Endodermal cell (in vitro differentiated cells): ENCODE data around the gene LOXL3. TPM values are rescaled to one million over a fixed set of nuclear protein-coding genes. Genes with fewer than 3 reads are reported as not detected.

Experiments
- DNase-seq: peaks from one replicate; pipeline ENCODE4 v3.0.0-alpha.2; 2017
- H3K27ac ChIP-seq: 2 replicates; pipeline ENCODE4 v1.5.1; 2013; ENCODE audit warnings: mild to moderate bottlenecking, low read depth, low read length, moderate library complexity
- H3K27me3 ChIP-seq: 2 replicates; pipeline ENCODE4 v1.6.1; 2013; ENCODE audit warnings: mild to moderate bottlenecking, low read length, moderate library complexity; ENCODE audit not compliant: insufficient read depth, control insufficient read depth, poor library complexity, severe bottlenecking
- H3K36me3 ChIP-seq: 2 replicates; pipeline ENCODE4 v1.7.0; 2013; ENCODE audit warnings: mild to moderate bottlenecking, low read length, moderate library complexity; ENCODE audit not compliant: control insufficient read depth, insufficient read depth
- H3K4me1 ChIP-seq: one replicate; pipeline ENCODE4 v1.7.0; 2013; ENCODE audit warnings: low read length; ENCODE audit not compliant: control insufficient read depth, insufficient read depth
- H3K4me3 ChIP-seq: 2 replicates; pipeline ENCODE4 v1.5.1; 2013; ENCODE audit warnings: mild to moderate bottlenecking, low read length, moderate library complexity
- H3K9ac ChIP-seq: 2 replicates; pipeline ENCODE4 v1.6.1; 2013; ENCODE audit warnings: mild to moderate bottlenecking, low read length, moderate library complexity; ENCODE audit not compliant: poor library complexity, severe bottlenecking; ENCODE audit errors: extremely low read depth
- H3K9me3 ChIP-seq: 2 replicates; pipeline ENCODE4 v1.6.1; 2013; ENCODE audit warnings: mild to moderate bottlenecking, low read length, moderate library complexity; ENCODE audit not compliant: control insufficient read depth
- H3K27ac Mint-ChIP-seq: 2 replicates; pipeline ENCODE4 v1.8.0; 2020; ENCODE audit warnings: mixed read lengths
- H3K27me3 Mint-ChIP-seq: 2 replicates; pipeline ENCODE4 v1.8.0; 2021; ENCODE audit warnings: mild to moderate bottlenecking, mixed read lengths; ENCODE audit not compliant: insufficient read depth
- H3K36me3 Mint-ChIP-seq: 2 replicates; pipeline ENCODE4 v1.8.0; 2020; ENCODE audit warnings: low read depth, mixed read lengths
- H3K4me1 Mint-ChIP-seq: 2 replicates; pipeline ENCODE4 v1.8.0; 2020; ENCODE audit warnings: mixed read lengths
- H3K4me3 Mint-ChIP-seq: 2 replicates; pipeline ENCODE4 v1.8.0; 2020; ENCODE audit warnings: mild to moderate bottlenecking, moderate library complexity, mixed read lengths
- H3K9me3 Mint-ChIP-seq: 2 replicates; pipeline ENCODE4 v1.8.0; 2020; ENCODE audit warnings: mild to moderate bottlenecking, mixed read lengths
- WGBS, 2 experiments: methylation state at CpG; one replicate each; pipeline versions ENCODE4 v1.1.5 to v1.1.7; 2013; ENCODE audit warnings: missing lambda C conversion rate in 2 of 2, mixed read lengths in 1 of 2; ENCODE audit not compliant: insufficient coverage in 1 of 2, insufficient read length in 1 of 2; 5-methylcytosine and 5-hydroxymethylcytosine counted together
- total RNA-seq, 2 donors: library from RNA; stranded (reverse); fragmentation: NEBNext Ultra II Directional in 1 of 2; extraction: Animal tissue kit (Norgen Biotek cat#: 25700) in 1 of 2; gene quantifications; 2 replicates in 1 of 2; 3 replicates in 1 of 2; pipeline ENCODE4 v1.2.1, GENCODE V29; 2021
- TF ChIP-seq, protein P1 (sequence below): fragments of 200-600 bp; sonication (generic); conservative IDR thresholded peaks from 2 replicates; pipeline ENCODE4 v1.5.0; 2021; ENCODE audit warnings: antibody characterized with exemption, mild to moderate bottlenecking

Gene LOXL3
- total RNA-seq, 2 donors from 2014 or later = 5.4 to 7.6 TPM

DNA sequence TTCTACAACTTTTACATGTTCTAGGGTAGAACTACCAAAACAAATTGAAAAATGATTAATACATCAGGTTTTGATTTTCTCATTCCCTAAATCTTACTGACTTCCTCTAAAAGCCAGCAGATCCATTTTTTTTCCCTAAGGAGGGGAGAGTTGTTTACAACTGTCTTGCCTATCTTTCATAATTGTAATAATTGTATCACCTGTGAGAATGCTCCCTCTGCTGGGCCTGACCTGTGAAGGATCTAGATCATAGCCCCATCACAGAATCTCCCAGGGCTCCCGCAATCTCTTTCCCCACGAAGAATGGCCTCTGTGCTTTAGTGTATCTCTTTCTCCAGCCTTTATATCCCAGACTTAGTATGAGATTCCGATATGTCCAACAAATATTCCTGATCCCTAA, 9.1 kb downstream of the LOXL3 start:
- H3K4me3 ChIP-seq = no peak overlapping the region
- Mint-ChIP-seq H3K36me3 (no peaks in the 10 kb centered on the region), H3K27me3 (peaks cover 26% of the 10 kb centered on the region), H3K9me3 (no peaks in the 10 kb centered on the region), H3K27ac (no peak overlapping the region), H3K4me1 (peaks cover 12% of the 10 kb centered on the region), H3K4me3 (no peak overlapping the region)
- H3K9me3 ChIP-seq = no peaks in the 10 kb centered on the region
- H3K9ac ChIP-seq = no peak overlapping the region
- H3K27ac ChIP-seq = no peak overlapping the region
- no peaks in the 10 kb centered on the region for H3K36me3 ChIP-seq
- WGBS, 2 experiments = 85 to 88% methylated on average over 3 of the region's 3 CpGs
- DNase-seq = no peak
- no peaks in the 10 kb centered on the region for H3K4me1 ChIP-seq
- TF ChIP-seq, protein P1, sequence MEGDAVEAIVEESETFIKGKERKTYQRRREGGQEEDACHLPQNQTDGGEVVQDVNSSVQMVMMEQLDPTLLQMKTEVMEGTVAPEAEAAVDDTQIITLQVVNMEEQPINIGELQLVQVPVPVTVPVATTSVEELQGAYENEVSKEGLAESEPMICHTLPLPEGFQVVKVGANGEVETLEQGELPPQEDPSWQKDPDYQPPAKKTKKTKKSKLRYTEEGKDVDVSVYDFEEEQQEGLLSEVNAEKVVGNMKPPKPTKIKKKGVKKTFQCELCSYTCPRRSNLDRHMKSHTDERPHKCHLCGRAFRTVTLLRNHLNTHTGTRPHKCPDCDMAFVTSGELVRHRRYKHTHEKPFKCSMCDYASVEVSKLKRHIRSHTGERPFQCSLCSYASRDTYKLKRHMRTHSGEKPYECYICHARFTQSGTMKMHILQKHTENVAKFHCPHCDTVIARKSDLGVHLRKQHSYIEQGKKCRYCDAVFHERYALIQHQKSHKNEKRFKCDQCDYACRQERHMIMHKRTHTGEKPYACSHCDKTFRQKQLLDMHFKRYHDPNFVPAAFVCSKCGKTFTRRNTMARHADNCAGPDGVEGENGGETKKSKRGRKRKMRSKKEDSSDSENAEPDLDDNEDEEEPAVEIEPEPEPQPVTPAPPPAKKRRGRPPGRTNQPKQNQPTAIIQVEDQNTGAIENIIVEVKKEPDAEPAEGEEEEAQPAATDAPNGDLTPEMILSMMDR = peak; percentile 42
- H3K27me3 ChIP-seq = peaks cover 25% of the 10 kb centered on the region

DNA sequence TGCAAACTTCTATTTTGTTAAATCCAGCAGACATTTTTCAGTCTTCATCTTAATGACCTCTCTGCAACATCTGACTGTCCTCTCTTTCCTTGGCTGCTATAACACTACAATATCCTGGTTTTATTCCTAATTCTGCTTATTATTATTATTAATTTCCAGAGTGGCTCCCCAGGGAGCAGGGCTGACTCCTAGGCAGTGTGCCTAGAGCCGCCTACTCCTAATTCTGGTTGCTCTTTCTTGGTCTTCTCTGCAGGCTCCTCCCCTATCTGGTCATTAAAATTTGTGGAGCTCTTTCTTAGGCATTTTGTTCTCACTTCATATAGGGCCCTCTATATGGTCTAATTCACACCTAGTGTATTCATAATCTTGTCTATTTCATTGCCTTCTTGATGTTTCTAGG, 10.8 kb downstream of the LOXL3 start:
- no peak overlapping the region for H3K27ac Mint-ChIP-seq
- Histone ChIP-seq H3K36me3 (no peaks in the 10 kb centered on the region), H3K9ac (no peak overlapping the region), H3K4me3 (no peak overlapping the region), H3K4me1 (no peaks in the 10 kb centered on the region), H3K9me3 (no peaks in the 10 kb centered on the region), H3K27me3 (peaks cover 8% of the 10 kb centered on the region), H3K27ac (no peak overlapping the region)
- no peak overlapping the region for H3K4me3 Mint-ChIP-seq
- peaks cover 14% of the 10 kb centered on the region for H3K4me1 Mint-ChIP-seq
- H3K27me3 Mint-ChIP-seq = peaks cover 16% of the 10 kb centered on the region
- TF ChIP-seq, protein P1 = no peak
- DNase-seq = no peak
- WGBS, 2 experiments = 89 to 91% methylated on average over 1 of the region's 1 CpG
- H3K9me3 Mint-ChIP-seq = no peaks in the 10 kb centered on the region
- H3K36me3 Mint-ChIP-seq = no peaks in the 10 kb centered on the region

DNA sequence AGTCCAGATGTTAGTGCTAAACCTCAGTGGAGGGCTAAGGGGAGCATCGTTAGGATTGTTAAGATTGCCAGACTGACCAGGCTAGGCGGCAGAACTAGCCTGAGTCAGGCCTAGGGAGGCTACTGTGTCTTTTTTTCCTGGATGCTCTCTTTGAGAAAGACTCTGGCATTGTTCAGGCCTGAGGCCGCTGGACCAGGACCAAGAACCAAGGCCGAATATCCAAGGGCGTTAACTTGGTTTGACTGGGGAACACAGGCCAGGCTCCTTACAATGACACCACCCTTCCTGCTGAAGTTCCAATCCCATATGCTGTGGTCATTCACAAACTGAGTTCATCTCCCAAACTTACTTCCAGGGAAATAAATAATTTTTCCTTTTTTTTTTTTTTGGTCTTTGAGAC, 13.5 kb downstream of the LOXL3 start:
- TF ChIP-seq, protein P1 = no peak
- Mint-ChIP-seq H3K36me3 (no peaks in the 10 kb centered on the region), H3K4me1 (peaks cover 9% of the 10 kb centered on the region), H3K27me3 (peaks cover 2% of the 10 kb centered on the region), H3K4me3 (no peak overlapping the region), H3K27ac (no peak overlapping the region), H3K9me3 (no peaks in the 10 kb centered on the region)
- Histone ChIP-seq H3K27ac (no peak overlapping the region), H3K9me3 (no peaks in the 10 kb centered on the region), H3K9ac (no peak overlapping the region), H3K4me3 (no peak overlapping the region), H3K36me3 (no peaks in the 10 kb centered on the region), H3K4me1 (no peaks in the 10 kb centered on the region), H3K27me3 (no peaks in the 10 kb centered on the region)
- WGBS, 2 experiments = 92 to 96% methylated on average over 5 of the region's 5 CpGs
- no peak for DNase-seq
